Lower lobe of right lung (tissue), 2 donors: ENCODE data around the gene PTCHD4. TPM values are rescaled to one million over a fixed set of nuclear protein-coding genes. Genes with fewer than 3 reads are reported as not detected.

ENCODE experiments used
- ATAC-seq, 2 donors: fragments of 200-7000 bp; cut with Tn5 transposase; one replicate each; pipeline ENCODE4 v1.9.1; 2020 to 2022; ENCODE audit warnings: mild to moderate bottlenecking in 2 of 2, moderate library complexity in 2 of 2
- DNase-seq: peaks from one replicate; pipeline ENCODE4 v3.0.0-alpha.2; 2020
- H3K27ac ChIP-seq: fragments of 200-600 bp; one replicate; pipeline ENCODE4 v1.8.0; 2022
- H3K27me3 ChIP-seq: fragments of 200-600 bp; one replicate; pipeline ENCODE4 v1.8.0; 2022; ENCODE audit warnings: low read depth
- H3K36me3 ChIP-seq: fragments of 200-600 bp; one replicate; pipeline ENCODE4 v1.8.0; 2022; ENCODE audit warnings: mild to moderate bottlenecking
- H3K4me1 ChIP-seq: fragments of 200-600 bp; one replicate; pipeline ENCODE4 v1.8.0; 2022
- H3K4me3 ChIP-seq: fragments of 200-600 bp; one replicate; pipeline ENCODE4 v1.8.0; 2022; ENCODE audit warnings: mild to moderate bottlenecking
- H3K9me3 ChIP-seq: fragments of 200-600 bp; one replicate; pipeline ENCODE4 v1.8.0; 2022
- CTCF ChIP-seq: fragments of 200-600 bp; IDR thresholded peaks from one replicate; pipeline ENCODE4 v1.8.0; 2022; ENCODE audit warnings: antibody characterized with exemption, mild to moderate bottlenecking
- intact Hi-C: fragments of 100-400 bp; cut with DNase I; formaldehyde crosslinking; loops from one replicate; pipeline ENCODE4 v1.11.0; 2022
- long read RNA-seq: library from polyadenylated mRNA; unstranded; transcript quantifications from one replicate; pipeline ENCODE4 v2.0.0, GENCODE V29; 2021
- total RNA-seq: library from RNA; stranded (reverse); fragmentation: NEBNext Ultra II Directional; extraction: Animal tissue kit (Norgen Biotek cat#: 25700); gene quantifications from one replicate; pipeline ENCODE4 v1.2.1, GENCODE V29; 2021
- donor health status: DM: no; HTN: yes; CAD: no; lungs with severe emphysema.

Gene PTCHD4
- total RNA-seq: 2.3 TPM
- long read RNA-seq, partial matches to known transcripts: 0 of 3 reads
- long read RNA-seq, other reads (novel, unspliced or antisense): 3 of 3 reads

- Histone ChIP-seq H3K27ac (no peak within 1 kb of the TSS), H3K36me3 (no peaks in the 10 kb centered on the region), H3K27me3 (no peaks in the 10 kb centered on the region), H3K4me3 (peak within 1 kb of the TSS; percentile 37), H3K4me1 (no peaks in the 10 kb centered on the region), H3K9me3 (no peaks in the 10 kb centered on the region)
- ATAC-seq (peak; percentile 21 to 90), DNase-seq (peak; percentile 44)
- intact Hi-C loops: no loop called here
- TF ChIP-seq CTCF: no peak
Measured at GRCh38 chr6:48111143-48111506, at the start of gene PTCHD4. Gene PTCHD4 (minus strand): TSS chr6:48111197. CDS start chr6:48068957, 42,240 bp downstream.

GRCh38 chr6:48151142-48151541 is 40.1 kb upstream of the PTCHD4 start:
- H3K27me3 ChIP-seq: no peaks in the 10 kb centered on the region
- intact Hi-C loops: no loop called here
- DNase-seq (no peak), ATAC-seq (peak in 1 of 2 donors; percentile 21)
- no peak overlapping the region for H3K27ac ChIP-seq
- peaks cover 10% of the 10 kb centered on the region for H3K9me3 ChIP-seq
- no peak overlapping the region for H3K4me3 ChIP-seq
- TF ChIP-seq CTCF: no peak
- H3K36me3 ChIP-seq: no peaks in the 10 kb centered on the region
- H3K4me1 ChIP-seq: no peaks in the 10 kb centered on the region

GRCh38 chr6:48150701-48151100 is 39.7 kb upstream of the PTCHD4 start:
- intact Hi-C loops: no loop called here
- TF ChIP-seq CTCF: no peak
- no peak overlapping the region for H3K4me3 ChIP-seq

GRCh38 chr6:48147051-48147450 is 36.1 kb upstream of the PTCHD4 start:
- Histone ChIP-seq H3K4me1 (no peaks in the 10 kb centered on the region), H3K36me3 (no peaks in the 10 kb centered on the region), H3K27me3 (no peaks in the 10 kb centered on the region), H3K27ac (no peak overlapping the region), H3K4me3 (no peak overlapping the region), H3K9me3 (no peaks in the 10 kb centered on the region)
- ATAC-seq (no peak), DNase-seq (no peak)
- intact Hi-C loops: no loop called here
- TF ChIP-seq CTCF: no peak

More at GRCh38 chr6:48150701-48151100, 39.7 kb upstream of the PTCHD4 start:
- DNase-seq (no peak), ATAC-seq (no peak)
- H3K9me3 ChIP-seq: peaks cover 10% of the 10 kb centered on the region
- no peak overlapping the region for H3K27ac ChIP-seq
- H3K36me3 ChIP-seq: no peaks in the 10 kb centered on the region
- no peaks in the 10 kb centered on the region for H3K27me3 ChIP-seq
- H3K4me1 ChIP-seq: no peaks in the 10 kb centered on the region

GRCh38 chr6:48144021-48144420 is 33.0 kb upstream of the PTCHD4 start:
- TF ChIP-seq CTCF: no peak
- Histone ChIP-seq H3K4me1 (no peaks in the 10 kb centered on the region), H3K4me3 (no peak overlapping the region), H3K36me3 (no peaks in the 10 kb centered on the region), H3K9me3 (no peaks in the 10 kb centered on the region), H3K27me3 (no peaks in the 10 kb centered on the region), H3K27ac (no peak overlapping the region)
- DNase-seq (no peak), ATAC-seq (no peak)
- intact Hi-C loops: no loop called here

- Histone ChIP-seq H3K36me3 (no peaks in the 10 kb centered on the region), H3K27ac (no peak overlapping the region), H3K27me3 (no peaks in the 10 kb centered on the region), H3K4me3 (no peak overlapping the region), H3K9me3 (no peaks in the 10 kb centered on the region), H3K4me1 (no peaks in the 10 kb centered on the region)
- ATAC-seq (no peak), DNase-seq (no peak)
- no peak for TF ChIP-seq CTCF
- intact Hi-C loops: no loop called here
Measured at GRCh38 chr6:48141975-48142374, 31.0 kb upstream of the PTCHD4 start.
